ENCODE measurements around the gene SRCAP.

- TF ChIP-seq, protein P1, sequence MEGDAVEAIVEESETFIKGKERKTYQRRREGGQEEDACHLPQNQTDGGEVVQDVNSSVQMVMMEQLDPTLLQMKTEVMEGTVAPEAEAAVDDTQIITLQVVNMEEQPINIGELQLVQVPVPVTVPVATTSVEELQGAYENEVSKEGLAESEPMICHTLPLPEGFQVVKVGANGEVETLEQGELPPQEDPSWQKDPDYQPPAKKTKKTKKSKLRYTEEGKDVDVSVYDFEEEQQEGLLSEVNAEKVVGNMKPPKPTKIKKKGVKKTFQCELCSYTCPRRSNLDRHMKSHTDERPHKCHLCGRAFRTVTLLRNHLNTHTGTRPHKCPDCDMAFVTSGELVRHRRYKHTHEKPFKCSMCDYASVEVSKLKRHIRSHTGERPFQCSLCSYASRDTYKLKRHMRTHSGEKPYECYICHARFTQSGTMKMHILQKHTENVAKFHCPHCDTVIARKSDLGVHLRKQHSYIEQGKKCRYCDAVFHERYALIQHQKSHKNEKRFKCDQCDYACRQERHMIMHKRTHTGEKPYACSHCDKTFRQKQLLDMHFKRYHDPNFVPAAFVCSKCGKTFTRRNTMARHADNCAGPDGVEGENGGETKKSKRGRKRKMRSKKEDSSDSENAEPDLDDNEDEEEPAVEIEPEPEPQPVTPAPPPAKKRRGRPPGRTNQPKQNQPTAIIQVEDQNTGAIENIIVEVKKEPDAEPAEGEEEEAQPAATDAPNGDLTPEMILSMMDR (conservative IDR thresholded peaks at IDR 0.05; ENCODE audit: low read length) = no peak
- TF ChIP-seq EZH2phosphoT487 (IDR thresholded peaks at IDR 0.05; ENCODE audit: borderline replicate concordance) = no peak
Observed at GRCh38 chr16:30655815-30656347, 43.1 kb upstream of the SRCAP start.

Data from Loucy (cell line).